Activated CD4-positive, alpha-beta T cell treated with anti-CD3 and anti-CD28 coated beads, Interleukin-2, amount 50 U/mL, for 1 hour (primary cell): ENCODE data around the gene BRSK2.
"Not testable (repeated sequence)": the region's sequence is repeated elsewhere in the genome, so short reads cannot be mapped to it uniquely, and the experiment has no call there.

Source experiments
- DNase-seq: peaks from one replicate; pipeline ENCODE4 v3.0.0-alpha.2; 2020

BRSK2 gene

GRCh38 chr11:1397862-1398527 lies 8.3 kb downstream of the BRSK2 start:
- no peak for DNase-seq

GRCh38 chr11:1398528-1399235 lies 8.9 kb downstream of the BRSK2 start:
- no peak for DNase-seq

- DNase-seq: no peak
Measured at GRCh38 chr11:1399386-1400316, 9.9 kb downstream of the BRSK2 start.

GRCh38 chr11:1400317-1401170 lies 10.8 kb downstream of the BRSK2 start:
- no peak for DNase-seq

GRCh38 chr11:1401171-1401445 lies 11.4 kb downstream of the BRSK2 start:
- no peak for DNase-seq

GRCh38 chr11:1401656-1402221 lies 12.0 kb downstream of the BRSK2 start:
- DNase-seq: peak; percentile 52

- DNase-seq: no peak
Measured at GRCh38 chr11:1402355-1403077, 12.8 kb downstream of the BRSK2 start.

- DNase-seq: no peak
Measured at GRCh38 chr11:1403078-1403620, 13.4 kb downstream of the BRSK2 start.

- no peak for DNase-seq
Measured at GRCh38 chr11:1403721-1404460, 14.2 kb downstream of the BRSK2 start.

GRCh38 chr11:1404461-1405185 lies 14.9 kb downstream of the BRSK2 start:
- DNase-seq: no peak

GRCh38 chr11:1405186-1406020 lies 15.7 kb downstream of the BRSK2 start:
- no peak for DNase-seq

GRCh38 chr11:1406571-1407485 lies 17.1 kb downstream of the BRSK2 start:
- DNase-seq: no peak

GRCh38 chr11:1407668-1408067 lies 17.9 kb downstream of the BRSK2 start:
- no peak for DNase-seq

- no peak for DNase-seq
Measured at GRCh38 chr11:1408346-1408745, 18.6 kb downstream of the BRSK2 start.

GRCh38 chr11:1409108-1409851 lies 19.5 kb downstream of the BRSK2 start:
- no peak for DNase-seq

GRCh38 chr11:1409852-1410125 lies 20.1 kb downstream of the BRSK2 start:
- not testable (repeated sequence) for DNase-seq
